Coronary artery (tissue), 2 donors: Measurements from ENCODE around the gene CHL1.
A peak's percentile ranks its signal among the peaks of the same experiment; 100 is the strongest.

Experiments used
- DNase-seq: peaks from one replicate; pipeline ENCODE4 v3.0.0-alpha.2; 2017; ENCODE audit warnings: low spot score
- H3K27ac ChIP-seq, 2 donors: fragments of 200-600 bp; sonication (generic); one replicate each; pipeline ENCODE4 v1.5.1; 2016 to 2019
- H3K4me3 ChIP-seq: fragments of 200-600 bp; sonication (generic); 2 replicates; pipeline ENCODE4 v1.5.1; 2016; ENCODE audit warnings: mild to moderate bottlenecking, moderate library complexity
- CTCF ChIP-seq: fragments of 200-600 bp; sonication (generic); IDR thresholded peaks from one replicate; pipeline ENCODE4 v1.5.1; 2019; ENCODE audit warnings: antibody characterized with exemption

CHL1 gene

GRCh38 chr3:352599-352998, 156.0 kb downstream of the CHL1 start:
- no peak overlapping the region for H3K27ac ChIP-seq
- no peak for DNase-seq
- H3K4me3 ChIP-seq, result no peak overlapping the region
- no peak for TF ChIP-seq CTCF

- no peak for TF ChIP-seq CTCF
- DNase-seq, result no peak
- Histone ChIP-seq H3K4me3 (no peak overlapping the region), H3K27ac (no peak overlapping the region)
These were observed 156.7 kb downstream of the CHL1 start for GRCh38 chr3:353191-353739.

GRCh38 chr3:354432-354831, 157.9 kb downstream of the CHL1 start:
- Histone ChIP-seq H3K4me3 (no peak overlapping the region), H3K27ac (no peak overlapping the region)
- peak; percentile 44 for TF ChIP-seq CTCF
- DNase-seq, result no peak

- H3K4me3 ChIP-seq, result no peak overlapping the region
- TF ChIP-seq CTCF, result no peak
- no peak for DNase-seq
- H3K27ac ChIP-seq, result no peak overlapping the region
These were observed 159.1 kb downstream of the CHL1 start for GRCh38 chr3:355622-356021.

- H3K27ac ChIP-seq, result no peak overlapping the region
- no peak for DNase-seq
- no peak for TF ChIP-seq CTCF
- H3K4me3 ChIP-seq, result no peak overlapping the region
These were observed 160.4 kb downstream of the CHL1 start for GRCh38 chr3:356952-357351.

GRCh38 chr3:359672-360071, 163.1 kb downstream of the CHL1 start:
- no peak for DNase-seq
- no peak for TF ChIP-seq CTCF
- H3K4me3 ChIP-seq, result no peak overlapping the region
- no peak overlapping the region for H3K27ac ChIP-seq

- TF ChIP-seq CTCF, result no peak
- no peak overlapping the region for H3K4me3 ChIP-seq
- H3K27ac ChIP-seq, result no peak overlapping the region
- no peak for DNase-seq
These were observed 166.2 kb downstream of the CHL1 start for GRCh38 chr3:362681-363338.
